NOMO-1 treated with DMSO at 0.1 percent for 48 hours (cell line): ENCODE results near the gene APBB2.
"Not testable (repeated sequence)": the region's sequence is repeated elsewhere in the genome, so short reads cannot be mapped to it uniquely, and the experiment has no call there.

Experiments
- DNase-seq: peaks from one replicate; lab custom pipeline; 2025; ENCODE audit not compliant: unreplicated experiment; lab: John Stamatoyannopoulos, UW

The APBB2 gene

DNA sequence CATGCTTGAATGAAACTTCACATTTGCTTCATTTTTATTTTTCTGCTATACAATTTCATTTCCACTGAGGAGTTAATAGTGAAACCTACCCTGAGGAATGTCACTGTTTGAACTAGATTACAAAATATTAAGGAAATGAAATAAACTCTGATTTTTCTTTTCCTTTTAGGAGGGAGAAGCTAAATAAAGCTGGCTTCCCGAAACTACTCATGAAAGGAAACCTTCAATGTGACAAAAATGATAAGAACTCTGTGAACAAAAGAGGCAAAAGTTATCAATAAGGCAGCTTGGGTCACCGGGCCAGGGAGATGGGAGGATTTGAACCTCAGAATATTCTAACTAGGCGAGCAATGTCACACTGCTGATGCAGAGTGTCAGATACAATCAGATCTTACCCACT, 185.2 kb downstream of the APBB2 start:
- DNase-seq, result no peak

DNA sequence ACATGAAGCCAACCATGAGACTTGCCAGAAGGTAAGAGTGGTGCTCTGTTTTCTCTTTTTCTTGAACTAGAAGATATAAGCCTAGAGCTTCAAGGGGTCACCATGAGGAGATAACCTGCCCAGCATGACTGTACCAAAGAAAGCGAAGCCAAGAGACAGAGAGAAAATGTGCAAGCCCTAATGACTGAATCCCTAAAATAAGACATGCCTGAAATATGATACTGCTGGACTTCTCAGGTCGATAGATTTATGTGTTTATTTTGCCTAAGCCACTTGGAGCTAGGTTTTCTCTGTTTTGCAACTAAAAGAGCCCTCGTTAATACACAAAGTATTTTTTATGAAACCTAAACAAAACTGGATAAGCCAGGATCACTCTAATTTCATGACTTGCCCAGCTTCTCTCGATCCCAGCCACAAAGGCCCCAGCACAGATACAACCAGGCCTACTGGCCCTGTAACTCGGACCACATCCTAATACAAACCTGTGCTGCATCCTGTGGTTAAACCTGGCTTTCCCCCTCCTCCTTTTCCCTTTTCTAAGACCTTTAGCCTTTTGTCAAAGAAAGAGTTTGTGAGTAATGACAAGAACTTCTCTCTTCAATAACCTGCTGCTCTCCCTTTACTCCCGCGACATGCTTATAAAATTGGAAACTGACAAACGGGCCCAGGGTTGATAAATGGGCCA, 185.8 kb downstream of the APBB2 start:
- no peak for DNase-seq

DNA sequence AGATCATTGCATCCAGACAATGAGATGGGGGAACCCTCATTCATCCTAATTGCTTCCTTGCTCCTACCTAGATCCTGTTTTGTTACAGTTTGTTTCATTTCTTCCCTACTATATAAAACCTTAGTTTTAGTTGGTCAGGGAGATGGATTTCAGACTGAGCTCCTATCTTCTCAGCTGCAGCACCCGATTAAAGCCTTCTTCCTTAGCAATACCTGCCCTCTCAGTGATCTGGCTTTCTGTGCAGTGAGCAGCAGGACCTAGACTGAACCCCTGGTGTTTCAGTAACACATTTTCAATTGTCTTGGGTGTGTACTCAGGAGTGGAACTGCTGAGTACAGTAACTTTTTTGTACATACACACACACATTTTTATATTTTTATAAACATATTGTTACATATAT, 187.4 kb downstream of the APBB2 start:
- no peak for DNase-seq

DNA sequence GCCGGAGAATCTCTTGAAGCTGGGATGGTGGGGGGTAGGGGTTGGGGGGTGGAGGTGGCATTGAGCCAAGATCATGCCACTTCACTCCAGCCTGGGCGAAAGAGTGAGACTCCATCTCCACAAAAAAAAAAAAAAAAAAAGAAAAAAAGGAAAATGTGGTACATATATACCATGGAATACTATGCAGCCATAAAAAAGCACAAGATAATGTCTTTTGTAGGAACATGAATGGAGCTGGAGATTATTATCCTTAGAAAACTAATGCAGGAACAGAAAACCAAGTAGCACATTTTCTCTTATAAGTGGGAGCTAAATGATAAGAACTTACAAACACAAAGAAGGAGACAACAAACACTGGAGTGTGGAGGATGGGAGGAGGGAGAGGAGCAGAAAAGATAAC, 188.5 kb downstream of the APBB2 start:
- DNase-seq, result no peak

DNA sequence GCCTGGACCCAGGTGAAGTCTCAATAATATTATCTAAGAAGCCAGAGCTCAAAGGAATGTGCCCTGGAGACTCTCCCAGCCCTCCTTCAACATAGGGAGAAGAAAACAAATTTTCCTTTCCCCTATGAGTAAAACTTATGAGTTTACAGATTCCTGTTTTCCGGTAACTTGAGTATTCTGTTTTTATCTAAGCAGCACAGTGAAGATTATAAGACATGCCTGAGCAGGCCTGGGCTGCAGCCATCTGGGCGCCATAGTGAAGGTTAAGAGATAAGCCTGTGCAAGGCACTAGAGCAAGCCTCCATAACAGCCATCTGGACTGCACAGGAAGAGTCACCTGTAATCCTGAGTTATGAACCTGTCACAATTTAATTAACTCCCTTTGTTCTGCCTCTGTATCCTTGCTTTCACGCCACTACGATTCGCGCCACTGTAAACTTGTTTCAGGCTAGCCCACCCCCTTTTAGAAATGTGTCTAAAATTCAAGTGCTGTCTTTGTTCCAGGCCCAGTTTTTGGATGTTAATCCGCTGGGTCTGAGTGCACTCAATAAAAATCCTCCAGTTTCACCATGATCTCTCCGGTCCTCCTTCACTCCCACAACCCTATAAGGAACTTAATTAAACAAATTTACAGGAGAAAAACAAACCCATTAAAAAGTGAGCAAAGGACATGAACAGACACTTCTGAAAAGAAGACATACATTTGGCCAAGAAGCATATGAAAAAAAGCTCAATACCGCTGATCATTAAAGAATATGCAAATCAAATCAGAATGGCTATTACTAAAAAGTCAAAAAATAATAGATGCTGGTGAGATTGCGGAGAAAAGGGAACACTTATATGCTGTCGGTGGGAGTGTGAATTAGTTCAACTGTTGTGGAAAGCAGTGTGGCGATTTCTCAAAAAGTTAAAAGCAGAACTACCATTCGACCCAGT, 189.5 kb downstream of the APBB2 start:
- DNase-seq, result no peak

DNA sequence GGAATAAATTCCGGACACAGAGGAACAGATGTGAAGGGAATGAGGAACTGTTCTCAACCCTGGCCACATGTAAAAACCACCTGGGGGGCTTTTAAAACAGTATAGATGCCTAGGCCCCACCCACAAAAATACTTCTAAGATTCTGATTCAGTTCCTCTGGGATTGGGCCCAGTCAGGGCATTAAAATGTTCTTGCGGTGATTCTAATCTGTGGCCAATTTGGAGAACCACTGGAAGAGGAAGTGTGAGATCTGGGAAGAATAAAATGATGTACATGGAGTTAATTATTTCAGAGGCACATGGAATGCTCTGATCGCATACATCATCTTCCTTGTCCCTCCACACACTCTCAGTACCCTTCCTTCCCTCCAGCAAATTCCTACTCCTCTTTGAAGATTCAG, 192.2 kb downstream of the APBB2 start:
- no peak for DNase-seq

DNA sequence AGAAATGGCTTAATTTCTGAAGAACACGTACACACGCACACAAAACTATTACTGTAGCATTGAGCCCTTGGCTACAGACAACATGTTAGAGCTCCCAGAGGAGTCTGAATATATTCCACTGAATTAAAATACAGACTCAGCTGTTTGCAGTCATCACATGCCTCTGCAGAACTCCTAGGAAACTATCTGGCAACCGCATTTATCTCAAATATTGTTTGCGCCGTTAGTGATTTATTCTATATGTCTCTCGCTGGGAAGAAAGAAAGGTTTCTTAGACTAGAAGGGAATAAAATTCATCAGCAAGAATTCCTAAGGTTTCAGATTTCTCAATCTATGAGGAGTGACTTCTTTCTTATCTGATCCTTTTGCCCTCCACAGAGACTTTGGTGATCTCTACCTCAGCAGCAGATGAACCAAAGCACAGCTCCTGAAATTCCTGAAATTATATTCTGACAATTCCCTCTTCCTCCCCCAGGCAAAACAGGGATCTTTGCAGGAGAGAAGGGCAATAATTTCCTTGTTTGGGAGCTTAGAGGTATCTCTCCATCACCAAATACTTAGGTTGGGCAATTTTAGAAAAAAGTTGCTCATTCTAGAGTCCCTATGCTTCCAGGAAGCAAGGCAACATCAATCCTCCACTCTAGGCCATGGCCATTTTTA, 199.2 kb downstream of the APBB2 start:
- no peak for DNase-seq

DNA sequence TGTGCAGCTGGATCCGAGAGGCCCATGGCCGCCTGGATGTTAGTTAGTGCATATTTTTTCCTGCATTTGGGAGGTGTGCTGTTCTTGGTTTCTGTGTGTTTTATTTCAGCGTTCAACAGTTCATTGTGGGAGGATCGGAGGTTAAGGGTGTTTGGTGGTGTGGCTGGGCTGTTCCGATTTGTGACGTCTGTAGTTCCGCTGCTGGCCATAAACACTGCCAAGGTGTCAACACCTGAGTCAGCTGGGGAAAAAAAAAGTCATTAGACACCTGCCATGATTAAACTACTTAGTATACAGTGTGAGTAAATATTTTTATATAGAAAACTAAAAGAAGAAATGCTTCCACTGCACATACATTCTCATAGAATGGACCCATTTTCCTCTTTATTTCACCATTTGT, 200.2 kb downstream of the APBB2 start:
- DNase-seq, result no peak

DNA sequence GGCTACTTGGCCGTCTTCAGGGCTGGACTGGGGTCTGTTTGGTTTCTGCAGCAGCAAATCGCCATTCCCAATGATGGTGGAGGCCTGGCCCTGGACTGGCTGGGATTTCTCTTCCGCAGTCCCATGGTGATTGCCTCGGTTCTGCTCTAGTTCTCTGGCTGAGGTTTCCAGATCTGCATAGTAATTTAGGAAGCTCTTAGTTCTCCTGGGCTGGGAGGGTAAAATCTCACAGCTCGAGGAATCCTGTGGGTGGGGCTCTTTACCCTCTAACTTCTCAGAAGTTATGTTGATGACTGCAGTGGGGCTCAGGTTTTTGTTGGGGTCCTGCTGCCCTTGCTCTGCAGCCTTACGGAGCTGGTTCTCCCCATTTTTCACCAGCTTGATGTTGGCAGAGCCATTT, 200.6 kb downstream of the APBB2 start:
- no peak for DNase-seq

DNA sequence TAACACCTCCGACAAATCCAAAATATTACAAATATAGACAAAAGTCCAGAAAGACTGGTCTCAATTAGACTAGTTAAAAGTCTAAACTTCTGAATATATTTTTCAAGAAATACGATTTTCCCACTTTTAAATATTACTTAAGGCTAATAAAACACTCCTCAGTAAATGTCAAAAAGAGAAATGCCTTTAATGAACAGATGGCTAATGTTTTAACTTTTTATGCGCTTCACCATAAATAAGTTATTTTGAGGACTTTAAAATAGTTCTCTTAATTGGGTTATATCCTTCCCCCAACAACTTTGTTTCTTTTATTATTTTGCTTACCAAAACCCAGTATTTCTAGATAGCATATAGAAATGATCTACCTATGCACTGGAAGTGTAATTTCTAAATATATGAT, 201.4 kb downstream of the APBB2 start:
- DNase-seq, result no peak

DNA sequence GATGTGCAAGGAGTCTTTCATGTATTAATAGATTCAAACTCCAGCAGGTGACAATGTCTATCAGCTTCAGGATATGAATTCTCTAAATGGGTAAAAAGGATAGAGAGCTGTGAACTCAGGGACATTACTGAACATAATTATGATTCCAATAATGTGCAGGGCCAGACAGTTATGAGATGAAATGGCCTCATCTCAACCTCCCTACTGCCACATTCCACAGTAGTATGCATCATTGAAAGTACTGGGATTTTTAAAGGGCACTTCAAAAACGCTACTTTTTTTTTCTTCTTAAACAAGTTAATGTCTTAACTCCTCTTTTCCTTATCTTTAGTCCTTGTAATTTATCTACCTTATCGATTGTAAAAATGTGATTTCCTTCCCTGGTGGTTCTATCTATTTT, 202.0 kb downstream of the APBB2 start:
- DNase-seq, result no peak

DNA sequence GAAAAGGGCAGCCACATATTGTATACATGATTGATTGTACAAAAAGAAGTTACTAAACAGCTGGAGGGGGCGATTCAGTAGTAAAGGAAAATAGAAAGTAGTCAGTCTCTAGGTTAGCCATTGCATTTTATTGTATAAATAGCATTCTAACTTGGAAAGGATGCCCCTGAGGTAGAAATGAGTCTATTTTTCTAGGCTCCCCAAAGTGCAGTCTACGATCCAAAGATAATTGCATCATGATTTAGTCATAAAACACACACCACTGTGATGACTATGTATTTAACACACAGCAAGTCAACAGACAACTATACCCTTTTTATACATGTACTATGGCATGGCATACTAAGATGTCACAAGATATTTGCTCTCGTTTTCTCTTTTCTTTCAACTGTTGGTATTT, 204.9 kb downstream of the APBB2 start:
- DNase-seq, result no peak

DNA sequence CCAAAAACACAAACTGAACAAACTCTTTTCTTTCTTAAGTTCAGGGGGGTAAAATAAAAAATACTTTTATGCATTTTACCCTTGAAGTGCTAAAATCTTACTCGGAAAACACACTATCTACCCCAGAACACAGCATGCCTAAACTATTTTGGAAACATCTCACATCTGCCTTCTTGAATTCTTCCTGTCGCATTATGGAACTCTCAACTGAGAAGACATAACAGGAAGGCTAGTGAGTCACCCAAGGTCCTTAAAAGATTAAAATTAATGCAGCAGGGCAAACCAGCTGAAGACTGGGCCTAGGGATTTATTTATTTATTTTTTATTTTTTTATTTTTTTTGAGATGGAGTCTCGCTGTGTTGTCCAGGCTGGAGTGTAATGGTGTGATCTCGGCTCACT, 208.2 kb downstream of the APBB2 start:
- DNase-seq, result no peak

DNA sequence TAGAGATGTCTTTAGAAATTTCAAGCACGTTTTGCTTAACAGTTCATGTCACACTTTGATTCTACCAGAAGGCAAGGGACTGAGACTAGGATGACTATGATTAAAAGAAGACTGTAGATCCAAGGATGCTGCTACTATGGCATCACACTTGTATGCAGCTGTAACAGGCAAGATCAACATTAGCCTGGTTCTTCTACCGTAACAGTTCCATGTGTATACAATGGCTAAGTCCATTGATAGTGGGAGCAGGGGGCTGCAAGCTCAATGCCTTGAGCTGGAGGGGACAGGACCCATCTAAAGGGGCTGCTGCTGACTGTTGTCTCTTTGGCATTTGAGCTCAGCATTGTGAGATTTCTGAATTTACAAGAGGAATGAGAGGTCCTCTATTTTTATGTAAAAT, 212.0 kb downstream of the APBB2 start:
- DNase-seq, result no peak

DNA sequence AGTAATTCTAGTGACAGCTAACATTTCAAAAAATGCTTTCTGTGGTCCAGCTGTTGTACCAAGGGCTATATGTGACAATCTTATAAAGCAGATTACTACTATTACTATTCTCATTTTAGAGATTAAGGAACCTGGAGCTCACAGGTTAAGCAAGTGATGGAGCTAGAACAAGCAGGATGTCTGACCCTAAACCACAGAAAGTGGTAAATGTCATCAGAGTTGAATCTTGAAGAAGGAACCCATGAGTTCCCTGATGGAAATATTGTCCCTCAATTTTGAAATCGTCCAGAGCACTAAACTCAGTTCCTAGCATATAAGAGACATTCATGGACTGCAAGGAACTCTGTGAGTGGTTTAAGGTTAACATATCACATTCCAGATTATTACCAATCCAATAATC, 214.0 kb downstream of the APBB2 start:
- DNase-seq, result peak; percentile 67

DNA sequence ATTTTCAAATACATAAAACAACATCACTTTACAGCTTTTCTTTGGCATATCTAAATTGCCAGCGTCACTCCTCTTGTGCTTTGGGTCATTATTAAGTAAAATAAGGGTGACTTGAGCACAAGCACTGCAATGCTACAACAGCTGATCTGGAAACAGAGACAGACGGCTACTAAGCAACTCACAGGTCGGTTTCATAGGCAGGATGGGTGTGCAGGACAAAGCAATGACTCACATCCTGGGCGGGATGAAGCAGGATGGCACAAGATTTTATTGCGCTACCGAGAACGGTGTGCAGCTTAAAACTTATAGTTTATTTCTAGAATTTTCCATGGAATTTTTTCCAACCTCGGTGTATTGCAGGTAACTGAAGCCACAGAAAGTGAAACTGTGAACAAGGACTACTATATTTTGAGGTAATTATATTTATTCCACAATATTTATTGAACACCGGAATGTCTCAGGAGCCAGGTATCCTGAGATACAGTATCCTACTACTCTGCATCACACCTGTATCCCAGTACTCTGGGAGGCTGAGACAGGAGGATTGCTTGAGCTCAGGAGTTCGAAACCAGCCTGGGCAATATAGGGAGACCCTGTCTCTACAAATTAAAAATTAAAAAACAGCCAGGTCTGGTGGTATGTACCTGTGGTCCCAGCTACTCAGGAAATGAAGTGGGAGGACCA, 215.5 kb downstream of the APBB2 start:
- DNase-seq, result peak; percentile 80

DNA sequence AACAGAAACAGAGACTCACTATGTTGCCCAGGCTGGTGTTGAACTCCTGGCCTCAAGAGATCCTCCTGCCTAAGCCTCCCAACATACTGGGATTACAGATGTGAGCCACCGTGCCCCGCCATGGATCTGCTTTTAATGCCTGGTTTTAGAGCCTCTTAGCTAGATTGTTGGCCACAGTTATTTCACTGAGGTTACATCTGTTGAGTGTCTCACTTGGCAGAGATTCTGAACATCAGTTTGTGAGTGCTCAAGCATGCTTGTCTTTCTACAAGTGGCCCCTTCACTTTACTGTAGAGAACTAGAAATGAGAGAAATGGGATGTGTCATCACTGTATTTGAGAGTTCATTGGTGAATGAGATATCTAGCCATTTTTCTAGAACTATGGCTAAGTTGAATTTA, 218.5 kb downstream of the APBB2 start:
- no peak for DNase-seq

DNA sequence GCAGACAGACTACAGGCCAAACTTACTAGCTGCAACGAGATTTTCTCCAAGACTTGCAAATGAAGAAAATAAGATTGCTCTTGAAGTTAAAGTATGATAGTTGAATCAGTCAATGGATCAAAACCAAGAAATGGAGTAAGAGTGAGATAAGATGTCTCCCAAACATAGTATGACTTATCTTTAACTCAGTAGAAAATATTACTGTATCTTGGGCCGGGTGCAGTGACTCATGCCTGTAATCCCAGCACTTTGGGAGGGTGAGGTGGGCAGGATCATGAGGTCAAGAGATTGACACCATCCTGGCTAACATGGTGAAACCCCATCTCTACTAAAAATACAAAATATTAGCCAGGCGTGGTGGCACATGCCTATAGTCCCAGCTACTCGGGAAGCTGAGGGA, 220.0 kb downstream of the APBB2 start:
- DNase-seq, result not testable (repeated sequence)

DNA sequence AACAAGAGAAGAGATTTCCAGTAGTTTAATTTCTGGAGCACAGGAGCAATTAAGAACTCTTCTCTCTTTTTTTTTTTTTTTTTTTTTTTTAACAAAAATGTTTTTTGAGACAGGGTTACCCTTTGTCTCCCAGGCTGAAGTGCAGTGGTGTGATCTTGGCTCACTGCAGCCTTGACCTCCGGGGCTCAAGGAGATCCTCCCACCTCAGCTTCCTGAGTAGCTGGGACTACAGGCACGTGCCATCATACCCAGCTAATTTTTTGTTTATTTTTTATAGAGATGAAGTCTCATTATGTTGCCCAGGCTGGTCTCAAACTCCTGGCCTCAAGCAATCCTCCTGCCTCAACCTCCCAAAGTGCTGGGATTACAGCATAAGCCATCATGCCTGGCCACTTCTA, 221.0 kb downstream of the APBB2 start:
- not testable (repeated sequence) for DNase-seq

DNA sequence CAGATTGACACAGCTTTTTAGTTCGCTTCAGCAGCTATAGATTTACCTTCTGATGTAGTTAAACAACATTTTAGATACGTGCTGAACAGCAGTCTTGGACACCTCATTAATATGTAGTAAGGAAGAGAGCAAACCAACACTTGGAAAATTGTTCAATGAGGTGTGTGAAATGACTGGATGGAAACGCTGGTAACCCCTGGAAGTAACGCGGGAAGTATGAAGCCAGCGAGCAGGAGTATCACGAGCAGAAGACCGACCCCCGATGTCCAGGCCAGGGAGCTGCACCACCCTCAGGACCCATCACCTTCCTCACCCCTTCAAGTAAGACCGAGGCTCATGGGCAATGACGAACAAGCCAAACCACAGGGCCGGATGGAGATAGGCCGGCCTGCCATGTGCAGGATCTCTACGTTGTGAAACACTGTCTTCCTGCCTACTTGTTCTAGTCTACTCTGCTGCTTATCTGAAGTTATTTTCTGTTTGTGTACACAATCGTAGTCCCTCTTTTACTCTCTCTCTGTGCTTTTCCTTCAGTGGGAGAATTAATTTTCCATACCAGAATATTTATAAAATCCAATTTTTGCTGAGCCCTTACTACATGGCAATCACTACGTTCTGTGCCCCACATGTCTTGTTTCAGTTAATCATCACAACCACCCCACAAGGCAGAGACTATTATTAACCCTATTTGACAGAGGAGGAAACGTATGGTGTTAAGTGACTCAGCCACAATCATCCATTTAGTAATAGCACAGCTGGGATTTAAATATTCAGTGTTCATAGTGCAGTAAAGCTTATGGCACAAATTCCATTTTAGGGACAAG, 221.7 kb downstream of the APBB2 start:
- DNase-seq, result peak; percentile 89

DNA sequence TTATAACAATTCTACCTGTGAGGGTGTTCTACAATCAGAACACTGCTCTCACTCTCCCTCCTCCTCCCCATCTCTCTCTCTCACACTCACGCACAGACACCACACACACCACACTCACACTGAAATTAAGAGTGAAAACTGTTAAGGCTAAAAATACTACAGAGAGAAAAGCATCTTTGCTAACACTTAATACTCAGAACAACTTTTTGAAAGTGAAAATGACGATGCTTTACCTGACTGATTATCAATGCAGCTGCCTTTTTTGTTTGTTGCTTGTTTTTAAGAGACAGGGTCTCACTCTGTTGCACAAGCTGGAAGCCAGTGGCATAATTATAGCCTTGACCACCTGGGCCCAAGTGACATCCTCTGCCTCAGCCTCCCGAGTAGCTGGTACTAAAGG, 222.4 kb downstream of the APBB2 start:
- DNase-seq, result no peak
